HG03108 (cell line): ENCODE measurements around the gene DIP2A.
"Not testable (repeated sequence)": the region's sequence is repeated elsewhere in the genome, so short reads cannot be mapped to it uniquely, and the experiment has no call there.

ENCODE experiments used
- ATAC-seq: cut with Tn5 transposase; IDR thresholded peaks from one replicate; pipeline ENCODE4 v1.9.1; 2021; ENCODE audit warnings: moderate library complexity; ENCODE audit not compliant: unreplicated experiment

DIP2A gene

GRCh38 chr21:46441961-46442498, 16.7 kb upstream of the DIP2A start:
- no peak for ATAC-seq

GRCh38 chr21:46442938-46443337, 15.8 kb upstream of the DIP2A start:
- no peak for ATAC-seq

GRCh38 chr21:46443910-46444309, 14.8 kb upstream of the DIP2A start:
- no peak for ATAC-seq

- no peak for ATAC-seq
Measured at GRCh38 chr21:46448108-46448507, 10.6 kb upstream of the DIP2A start.

GRCh38 chr21:46448855-46449254, 9.8 kb upstream of the DIP2A start:
- ATAC-seq = not testable (repeated sequence)

GRCh38 chr21:46452710-46453109, 6.0 kb upstream of the DIP2A start:
- ATAC-seq = no peak

GRCh38 chr21:46454142-46454541, 4.5 kb upstream of the DIP2A start:
- no peak for ATAC-seq

GRCh38 chr21:46454634-46455390, 3.9 kb upstream of the DIP2A start:
- ATAC-seq = no peak

GRCh38 chr21:46455575-46456385, 2.9 kb upstream of the DIP2A start:
- no peak for ATAC-seq

- no peak for ATAC-seq
Measured at GRCh38 chr21:46456750-46457149, 1.9 kb upstream of the DIP2A start.

GRCh38 chr21:46457801-46458314, 833 bp upstream of the DIP2A start:
- ATAC-seq = peak; percentile 14

GRCh38 chr21:46459024-46459355, 299 bp downstream of the DIP2A start:
- ATAC-seq = no peak

- no peak for ATAC-seq
Measured at GRCh38 chr21:46459356-46460112, 843 bp downstream of the DIP2A start.

GRCh38 chr21:46461909-46462308, 3.2 kb downstream of the DIP2A start:
- no peak for ATAC-seq

- not testable (repeated sequence) for ATAC-seq
Measured at GRCh38 chr21:46465153-46465552, 6.5 kb downstream of the DIP2A start.

GRCh38 chr21:46465651-46466050, 7.0 kb downstream of the DIP2A start:
- ATAC-seq = no peak

GRCh38 chr21:46468108-46468774, 9.6 kb downstream of the DIP2A start:
- ATAC-seq = no peak

GRCh38 chr21:46469275-46469674, 10.6 kb downstream of the DIP2A start:
- ATAC-seq = no peak

GRCh38 chr21:46471514-46471913, 12.8 kb downstream of the DIP2A start:
- ATAC-seq = no peak

- no peak for ATAC-seq
Measured at GRCh38 chr21:46472246-46472645, 13.6 kb downstream of the DIP2A start.

GRCh38 chr21:46474382-46474781, 15.7 kb downstream of the DIP2A start:
- ATAC-seq = no peak
